GM12874 (cell line): Measurements from ENCODE around the gene KLF17.

Source experiments
- CTCF ChIP-seq: IDR thresholded peaks from 2 replicates; pipeline ENCODE4 v1.5.1; 2011; ENCODE audit warnings: low read depth, mild to moderate bottlenecking, control low read depth, low read length, moderate library complexity; ENCODE audit not compliant: insufficient read depth

Gene KLF17

DNA sequence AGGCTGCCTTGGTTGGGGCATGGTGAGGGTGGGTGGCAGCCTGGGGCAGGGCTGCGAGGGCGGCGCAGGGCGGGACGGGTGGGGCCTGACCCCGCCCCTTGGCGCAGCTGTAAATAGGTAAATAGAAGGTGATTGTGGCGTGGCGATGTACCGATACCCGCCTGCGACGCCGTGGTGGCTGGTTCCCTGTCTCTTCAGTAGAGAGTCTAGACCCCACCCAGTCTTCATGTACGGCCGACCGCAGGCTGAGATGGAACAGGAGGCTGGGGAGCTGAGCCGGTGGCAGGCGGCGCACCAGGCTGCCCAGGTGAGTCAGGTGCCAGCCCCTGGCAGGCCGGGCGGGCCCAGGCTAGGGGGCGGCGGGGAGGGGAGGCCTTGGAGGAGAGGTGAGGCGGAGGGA lies at the start of gene KLF17:
Gene KLF17 (plus strand): TSS at position 140 of the 400 bp plus-strand sequence. CDS start 87 bp downstream, at position 227.
- TF ChIP-seq CTCF, result no peak

GRCh38 chr1:44071461-44071860 lies 47.2 kb upstream of the KLF17 start:
- TF ChIP-seq CTCF, result no peak

- TF ChIP-seq CTCF, result no peak
These were observed 46.4 kb upstream of the KLF17 start for GRCh38 chr1:44072204-44072603.

DNA sequence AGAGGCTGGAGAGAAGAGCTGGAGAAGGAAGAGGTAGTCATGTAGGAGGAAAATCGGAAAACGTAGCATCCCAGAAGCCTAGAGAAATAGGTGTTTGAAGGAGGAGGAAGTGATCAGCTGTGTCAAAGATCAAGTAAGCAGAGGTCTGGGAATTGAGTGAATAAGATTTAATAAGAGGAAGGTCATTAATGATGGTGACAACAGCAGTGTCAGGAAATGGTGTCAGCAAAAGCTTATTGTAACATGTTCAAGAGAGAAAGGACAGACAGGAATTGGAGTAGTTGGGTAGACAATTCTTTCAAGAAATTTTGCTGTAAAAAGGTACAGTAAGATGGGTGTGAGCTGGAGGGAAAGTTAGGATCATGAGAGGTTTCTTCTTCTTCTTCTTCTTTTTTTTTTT lies 45.8 kb upstream of the KLF17 start:
- TF ChIP-seq CTCF, result no peak

DNA sequence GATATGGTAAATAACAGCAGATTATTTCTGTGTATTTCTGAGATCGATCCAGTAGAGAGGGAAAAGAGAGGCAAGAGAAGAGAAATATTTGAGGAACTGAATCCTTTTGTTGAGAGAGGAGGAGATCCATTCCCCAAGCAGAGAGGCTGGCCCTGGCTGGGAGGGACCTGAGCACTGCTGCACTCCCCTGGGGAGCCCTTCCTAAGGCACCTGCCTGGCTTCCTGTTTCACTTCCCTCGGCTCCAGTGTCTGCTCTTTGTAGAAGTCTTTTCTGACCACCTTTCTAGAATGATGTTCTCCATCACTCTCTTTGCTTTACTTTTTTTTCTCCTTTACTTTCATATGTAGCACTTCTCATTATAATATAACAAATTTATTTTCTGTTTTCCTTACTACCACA lies 45.1 kb upstream of the KLF17 start:
- no peak for TF ChIP-seq CTCF

DNA sequence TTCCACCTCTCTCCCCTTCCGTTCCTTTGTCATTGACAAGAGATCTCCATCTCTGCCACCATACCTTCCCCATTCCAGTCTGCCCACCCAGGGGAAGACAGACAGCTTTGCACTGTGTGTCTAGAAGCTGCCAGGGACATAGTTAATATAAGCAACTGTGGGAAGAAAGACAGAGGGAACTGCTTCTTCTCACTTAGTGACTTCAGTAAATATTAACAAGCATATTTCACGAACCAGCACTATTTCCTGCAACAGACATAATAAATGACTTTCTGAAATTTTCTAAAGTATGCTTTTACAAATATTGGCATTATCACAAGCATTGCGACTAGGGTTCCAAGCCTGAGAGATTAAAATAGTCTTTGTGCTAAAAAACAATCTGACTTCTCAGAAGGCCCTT lies 44.2 kb upstream of the KLF17 start:
- TF ChIP-seq CTCF, result no peak

DNA sequence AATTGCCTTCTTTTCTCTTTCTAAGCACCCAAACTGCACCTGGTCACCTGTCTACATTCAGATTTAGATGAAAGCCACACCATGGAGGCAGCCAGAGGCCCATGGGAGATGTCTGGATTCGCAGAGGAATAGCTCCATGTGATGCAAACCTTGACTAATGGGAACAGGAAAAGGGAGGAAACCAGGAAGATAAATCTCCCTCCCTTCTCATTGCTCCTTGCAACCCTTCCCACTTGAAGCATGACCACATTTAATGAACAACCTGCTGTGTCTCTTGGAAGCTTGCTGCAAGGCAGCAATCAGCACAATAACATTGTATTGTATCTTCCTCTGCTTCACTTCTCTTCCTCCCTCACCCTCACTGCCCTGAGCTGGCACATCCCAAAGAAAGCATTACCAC lies 42.6 kb upstream of the KLF17 start:
- no peak for TF ChIP-seq CTCF

GRCh38 chr1:44077421-44077820 lies 41.2 kb upstream of the KLF17 start:
- TF ChIP-seq CTCF, result no peak
